Measurements from ENCODE around the gene MMRN1.

Gene MMRN1

DNA sequence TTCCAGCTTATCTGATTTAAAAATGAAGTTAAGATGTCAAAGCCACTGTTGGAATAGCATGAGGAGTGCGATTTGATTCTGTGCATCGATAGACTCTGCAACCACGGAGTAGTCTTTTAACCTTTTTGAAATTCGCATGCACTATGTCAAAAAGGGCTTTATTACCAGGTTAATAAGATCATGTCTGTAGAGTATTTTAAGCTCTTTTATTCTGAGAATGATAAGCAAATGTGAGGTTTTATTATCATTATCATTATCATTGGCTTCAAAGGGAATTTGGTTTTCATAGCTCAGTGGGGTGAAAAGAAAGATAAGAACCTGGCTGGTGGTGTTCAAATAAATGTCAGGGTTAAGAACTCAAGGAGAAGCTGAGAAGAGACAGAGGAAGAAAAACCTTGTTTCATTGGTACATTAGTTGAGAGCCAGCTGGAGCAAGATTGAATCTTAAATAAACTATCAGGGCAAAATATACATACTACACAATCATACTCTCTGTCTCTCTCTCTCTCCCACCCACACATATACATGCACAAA is 102.6 kb downstream of the MMRN1 start:
- no peak for DNase-seq

DNA sequence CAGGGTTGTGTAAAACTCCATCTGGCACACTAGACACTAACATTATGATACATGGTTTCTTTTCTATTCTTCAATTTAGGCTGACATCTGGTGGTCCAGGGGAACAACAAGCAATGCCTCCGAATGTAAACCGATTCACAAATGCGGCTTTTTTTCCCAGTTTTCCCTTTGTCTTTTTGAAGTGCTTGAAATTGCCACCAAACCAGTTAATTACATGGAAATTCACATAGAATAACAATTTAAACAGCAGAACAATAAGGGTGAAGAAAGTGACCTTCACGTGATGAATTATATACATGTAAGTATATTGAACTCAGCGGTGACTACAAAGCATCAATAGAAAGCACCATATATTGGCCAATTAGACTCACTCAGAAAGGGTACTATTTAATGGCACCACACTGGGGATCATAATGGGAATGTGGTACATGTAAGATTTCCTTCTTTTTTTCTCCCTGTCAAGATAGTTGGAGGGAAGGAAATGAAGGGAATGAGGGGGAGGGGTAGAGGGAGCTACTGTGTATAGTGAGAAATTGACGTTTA is 103.9 kb downstream of the MMRN1 start:
- no peak for DNase-seq

DNA sequence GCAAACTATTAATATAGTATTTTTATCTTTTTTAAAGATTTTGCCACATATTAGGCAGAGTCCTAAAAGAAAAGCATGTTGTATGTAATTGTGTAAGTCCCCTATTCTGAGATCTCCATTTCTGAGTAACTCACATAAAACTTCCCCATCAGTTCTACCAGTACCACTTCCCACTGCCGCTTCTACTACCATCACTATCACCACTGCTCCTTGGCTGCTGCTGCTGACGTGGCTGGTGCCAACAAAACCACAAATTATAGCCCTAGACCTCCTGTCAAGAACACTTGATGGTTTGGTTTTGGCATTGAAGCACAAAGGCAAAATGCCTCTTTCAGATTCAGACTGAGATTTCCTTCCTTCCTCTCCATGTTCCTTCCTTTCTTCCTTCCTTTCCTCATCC is 106.4 kb downstream of the MMRN1 start:
- DNase-seq: no peak

DNA sequence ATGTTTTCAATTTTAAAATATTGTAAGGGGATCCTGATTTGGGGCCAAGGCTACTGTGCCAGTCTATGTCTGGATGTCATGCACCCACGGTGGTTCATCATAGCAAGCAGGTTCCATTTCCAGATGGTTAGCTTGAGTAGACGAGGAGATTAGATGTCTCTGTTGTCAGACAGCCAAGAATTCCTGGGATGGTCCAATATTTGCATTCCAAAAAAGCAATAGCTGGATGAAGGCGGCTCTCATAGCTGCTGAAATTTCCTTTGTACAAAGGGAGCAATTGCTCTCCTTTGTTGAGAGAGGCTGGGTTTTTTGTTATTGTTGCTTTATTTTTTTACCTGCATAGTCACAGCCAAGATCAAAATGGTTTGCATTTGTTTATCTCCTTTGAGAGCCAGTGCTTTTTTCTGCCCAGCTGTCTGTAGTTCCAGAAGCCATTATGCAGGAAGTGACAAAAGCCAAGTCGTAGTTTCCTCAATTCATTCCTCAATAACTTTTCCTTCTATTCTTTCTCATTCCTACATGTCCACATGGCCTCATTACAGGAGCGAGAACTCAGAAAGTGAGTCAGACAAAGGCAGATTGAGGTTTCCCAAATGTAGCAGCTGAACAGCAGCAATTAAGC is 107.9 kb downstream of the MMRN1 start:
- DNase-seq: no peak

Measured in hypothalamus (tissue), 51 donors.